ES-I3 (cell line): Measurements from ENCODE around the gene KLHL36.

ENCODE experiments used
- H3K36me3 ChIP-seq: 2 replicates; pipeline ENCODE4 v1.6.1; 2013; ENCODE audit warnings: mild to moderate bottlenecking, low read length, control low read depth, moderate library complexity; ENCODE audit not compliant: insufficient read depth
- H3K4me1 ChIP-seq: 2 replicates; pipeline ENCODE4 v1.6.1; 2013; ENCODE audit warnings: mild to moderate bottlenecking, control low read depth, low read length; ENCODE audit not compliant: insufficient read depth
- H3K9ac ChIP-seq: 2 replicates; pipeline ENCODE4 v1.6.1; 2013; ENCODE audit warnings: low read depth, mild to moderate bottlenecking, low read length, moderate library complexity
- H3K9me3 ChIP-seq: 2 replicates; pipeline ENCODE4 v1.6.1; 2013; ENCODE audit warnings: mild to moderate bottlenecking, low read length, moderate library complexity; ENCODE audit not compliant: control insufficient read depth, insufficient read depth

Gene KLHL36

DNA sequence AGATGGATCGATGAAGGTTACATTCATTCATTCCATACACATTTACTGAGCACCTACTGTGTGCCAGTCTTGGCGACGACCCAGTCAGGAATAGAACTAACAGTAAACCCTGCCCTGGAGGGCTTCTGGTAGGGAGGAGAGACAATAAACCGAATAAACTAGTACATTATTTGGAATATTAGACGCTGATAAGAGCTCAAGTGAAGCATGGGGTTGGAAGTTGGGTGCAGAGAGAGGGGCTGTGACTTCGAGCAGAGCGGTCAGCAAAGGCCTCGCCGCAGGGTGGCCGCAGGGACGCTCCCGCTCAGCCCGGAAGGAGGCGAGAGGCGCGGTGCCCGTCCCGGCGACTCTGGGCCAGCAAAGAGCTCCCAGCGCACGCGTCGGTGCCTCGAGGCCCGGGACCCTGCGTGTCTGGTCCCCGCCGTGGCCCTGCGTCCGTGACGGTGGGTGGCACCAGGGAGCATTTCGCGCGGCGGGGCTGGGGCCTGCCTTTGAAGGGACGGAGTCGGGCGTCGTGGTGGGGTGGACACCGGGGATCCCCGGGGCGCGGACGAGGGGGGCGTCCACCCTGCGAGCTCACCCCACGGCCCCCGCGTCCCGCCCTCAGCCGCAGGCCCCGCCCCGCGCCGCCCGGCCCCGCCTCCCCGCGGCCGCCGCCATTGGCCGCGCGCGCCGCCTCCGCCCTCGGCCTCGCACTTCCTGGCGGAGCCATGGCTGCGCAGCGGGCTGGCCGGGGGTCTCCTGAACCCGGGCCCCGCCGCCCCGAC lies at the start of gene KLHL36:
TSS of gene KLHL36 (plus strand) at position 684 of the 767 bp plus-strand sequence. CDS start 2,357 bp downstream, outside the sequence.
- no peaks in the 10 kb centered on the region for H3K36me3 ChIP-seq
- peak within 1 kb of the TSS; percentile 82 for H3K9ac ChIP-seq
- no peaks in the 10 kb centered on the region for H3K9me3 ChIP-seq
- peaks cover 11% of the 10 kb centered on the region for H3K4me1 ChIP-seq

DNA sequence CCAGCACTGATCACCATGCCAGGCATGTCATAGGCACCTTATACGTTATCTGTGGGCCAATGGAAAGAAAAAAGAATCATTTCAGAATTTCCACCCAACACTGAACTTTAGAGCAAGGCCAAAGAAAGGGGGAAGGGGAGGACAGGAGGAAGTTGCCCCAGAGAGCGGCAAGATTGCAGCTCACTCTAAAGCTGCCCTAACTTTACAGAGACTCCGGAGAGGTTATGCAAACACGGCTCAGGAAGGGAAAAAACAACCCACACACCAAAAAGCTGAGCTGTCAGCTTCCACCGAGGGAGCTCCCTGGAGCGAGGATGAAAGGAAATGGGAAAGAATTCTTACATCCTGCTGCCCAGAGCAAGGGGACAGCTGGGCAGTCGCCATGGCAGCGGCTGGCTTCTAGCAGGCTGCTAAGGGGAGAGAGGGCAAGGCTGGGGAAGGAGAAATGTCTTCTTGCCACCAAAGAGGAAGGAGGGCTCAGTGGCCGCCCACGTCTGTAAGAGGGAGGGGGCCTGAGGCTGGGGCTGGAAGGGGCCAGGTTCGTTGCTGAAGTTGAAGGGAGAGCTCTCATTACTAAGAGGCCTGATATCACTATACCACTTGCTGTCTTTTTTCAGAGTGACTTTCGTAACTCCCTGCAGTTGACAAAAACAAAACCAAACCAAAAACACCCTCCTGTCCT lies 48.6 kb upstream of the KLHL36 start:
- H3K9ac ChIP-seq, result no peak overlapping the region
- peaks cover 48% of the 10 kb centered on the region for H3K4me1 ChIP-seq
- H3K36me3 ChIP-seq, result no peaks in the 10 kb centered on the region; the same call in 1 of the 2 replicates
- H3K9me3 ChIP-seq, result no peaks in the 10 kb centered on the region

DNA sequence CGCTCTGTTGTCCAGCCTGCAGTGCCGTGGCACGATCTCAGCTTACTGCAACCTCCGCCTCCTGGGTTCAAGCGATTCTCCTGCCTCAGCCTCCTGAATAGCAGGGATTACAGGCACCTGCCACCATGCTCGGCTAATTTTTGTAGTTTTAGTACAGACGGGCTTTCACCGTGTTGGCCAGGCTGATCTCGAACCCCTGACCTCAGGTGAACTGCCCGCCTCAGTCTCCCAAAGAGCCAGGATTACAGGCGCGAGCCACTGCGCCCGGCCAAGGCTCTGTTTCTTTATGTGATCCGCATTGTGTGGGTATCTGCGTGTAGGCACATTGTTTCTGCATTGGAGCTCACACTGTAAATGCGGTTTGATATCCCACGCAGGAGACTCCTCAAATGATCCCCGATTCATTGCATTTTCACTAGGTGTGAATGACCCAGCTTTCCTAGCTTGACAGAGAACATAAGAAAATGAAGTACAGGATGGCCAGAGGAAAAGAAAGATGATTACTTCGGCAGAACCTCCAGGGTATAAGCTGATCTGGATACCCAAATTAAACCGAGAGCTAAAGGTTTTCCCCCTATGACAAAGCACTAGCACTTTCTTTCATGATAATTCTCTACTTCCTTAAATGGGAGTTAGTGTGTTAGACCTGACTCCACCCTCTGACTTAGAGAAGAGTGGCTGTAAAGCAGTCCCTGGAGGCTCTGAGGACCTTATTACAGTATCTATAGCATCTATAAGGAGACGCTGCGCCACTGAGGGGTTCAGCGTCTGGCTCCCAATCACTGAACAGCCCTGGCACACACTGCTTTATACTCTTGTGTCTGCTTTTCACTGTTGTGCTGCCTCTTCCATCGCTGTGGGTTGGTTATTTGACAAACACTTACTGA lies 47.7 kb upstream of the KLHL36 start:
- Histone ChIP-seq H3K4me1 (peaks cover 54% of the 10 kb centered on the region), H3K9ac (no peak overlapping the region), H3K9me3 (peaks cover 3% of the 10 kb centered on the region; the same call in 1 of the 2 replicates), H3K36me3 (peaks cover 1% of the 10 kb centered on the region)

DNA sequence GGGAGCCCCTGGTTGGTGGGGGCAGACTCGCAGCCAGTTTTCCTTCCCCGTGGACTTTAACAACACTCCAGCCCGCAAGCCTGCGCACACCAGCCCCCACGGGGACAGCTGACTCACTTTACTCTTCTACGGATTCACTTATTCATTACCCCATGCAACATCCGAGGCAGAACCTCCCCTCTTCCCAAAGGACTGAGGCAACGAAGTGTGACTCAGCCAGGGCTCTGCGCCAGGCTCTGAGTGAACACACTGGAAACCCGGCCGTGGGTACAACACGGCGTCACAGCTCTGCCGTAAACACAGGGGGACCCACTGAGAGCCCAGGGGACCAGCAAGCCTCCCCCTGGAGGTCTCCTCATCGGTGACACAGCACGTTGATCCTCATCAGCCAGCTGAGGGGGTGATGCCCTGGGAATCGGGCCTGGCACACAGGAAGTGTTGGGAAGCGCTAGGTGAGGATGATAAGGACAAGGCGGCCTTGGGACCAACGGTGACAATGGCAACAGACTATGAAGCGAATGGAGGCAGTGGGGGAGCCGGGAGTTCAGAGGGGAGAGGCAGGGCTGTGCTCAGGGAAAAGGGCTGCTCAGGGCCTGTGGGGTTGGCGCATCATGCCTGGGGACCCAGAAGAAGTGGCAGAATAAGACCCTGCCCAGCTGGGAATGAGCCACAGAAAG lies 45.0 kb upstream of the KLHL36 start:
- Histone ChIP-seq H3K36me3 (peaks cover 4% of the 10 kb centered on the region), H3K9ac (no peak overlapping the region), H3K9me3 (peaks cover 5% of the 10 kb centered on the region; the same call in 1 of the 2 replicates), H3K4me1 (peaks cover 49% of the 10 kb centered on the region)

DNA sequence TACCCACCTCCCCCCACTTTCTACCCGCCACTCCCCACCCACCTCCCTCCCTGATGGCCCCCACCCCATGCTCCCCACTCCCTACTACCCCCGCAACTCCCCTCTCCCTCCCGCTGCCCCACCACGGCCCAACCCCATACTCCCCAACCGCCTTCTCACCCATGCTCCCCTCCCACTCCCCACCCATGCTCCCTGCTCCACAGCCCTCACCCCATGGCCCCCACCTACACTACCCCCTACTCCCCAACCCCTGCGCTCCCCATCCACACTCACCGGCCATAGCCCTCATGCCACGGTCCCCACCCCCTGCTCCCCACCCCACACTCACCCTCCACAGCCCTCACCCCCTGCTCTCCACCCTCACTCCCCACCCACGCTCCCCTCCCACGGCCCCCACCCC lies 44.4 kb upstream of the KLHL36 start:
- H3K4me1 ChIP-seq, result peaks cover 49% of the 10 kb centered on the region
- H3K9me3 ChIP-seq, result peaks cover 5% of the 10 kb centered on the region; the same call in 1 of the 2 replicates
- peaks cover 4% of the 10 kb centered on the region for H3K36me3 ChIP-seq
- H3K9ac ChIP-seq, result no peak overlapping the region

DNA sequence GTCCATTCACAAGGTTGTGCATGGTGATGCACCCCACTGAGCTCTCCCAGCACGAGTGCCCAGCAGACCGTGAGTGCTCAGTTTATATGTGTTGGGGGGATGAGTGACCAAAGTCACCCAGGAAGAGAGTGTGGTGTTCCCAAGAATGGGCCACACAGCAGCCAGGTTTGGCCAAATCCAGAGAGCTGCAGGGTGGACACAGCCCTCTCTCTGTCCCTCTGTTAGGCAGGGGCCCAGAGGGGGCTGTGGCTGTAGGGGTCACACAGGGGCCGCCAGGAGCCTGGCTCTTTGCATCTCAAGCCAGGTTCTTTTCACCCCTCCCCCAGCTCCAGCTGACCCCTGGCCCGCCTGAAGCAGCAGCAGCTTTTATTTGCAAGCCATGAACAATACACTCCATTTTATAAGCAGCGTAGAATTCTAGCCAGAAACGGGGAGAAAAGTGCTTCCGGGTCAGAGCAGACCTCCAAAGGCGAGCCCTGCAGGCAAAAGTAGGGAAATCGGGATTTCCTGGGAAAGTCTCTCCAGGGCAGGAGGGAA lies 43.8 kb upstream of the KLHL36 start:
- H3K4me1 ChIP-seq, result peaks cover 44% of the 10 kb centered on the region
- H3K9me3 ChIP-seq, result peaks cover 5% of the 10 kb centered on the region; the same call in 1 of the 2 replicates
- peaks cover 4% of the 10 kb centered on the region for H3K36me3 ChIP-seq
- H3K9ac ChIP-seq, result no peak overlapping the region

DNA sequence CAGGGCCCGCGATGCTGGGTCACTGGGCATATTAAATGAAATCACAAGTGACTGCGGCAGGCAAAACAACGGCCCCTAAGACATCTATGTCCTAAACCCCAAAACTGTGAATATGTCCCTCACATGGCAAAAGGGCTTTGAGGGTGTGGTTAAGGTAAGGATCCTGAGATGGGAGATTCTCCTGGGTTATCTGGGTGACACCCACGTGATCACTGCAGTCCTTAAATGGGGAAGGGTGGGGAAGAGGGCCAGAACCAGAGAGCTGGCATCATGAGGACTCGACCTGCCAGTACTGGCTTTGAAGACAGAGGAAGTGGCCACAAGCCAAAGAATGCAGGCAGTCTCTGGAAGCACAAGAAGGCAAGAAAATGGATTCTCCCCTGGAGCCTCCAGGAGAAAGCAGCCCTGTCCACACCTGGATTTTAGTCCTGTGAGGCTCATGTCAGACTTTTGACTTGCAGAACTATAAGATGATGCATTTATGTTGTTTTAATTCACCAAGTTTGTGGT lies 42.9 kb upstream of the KLHL36 start:
- no peak overlapping the region for H3K9ac ChIP-seq
- peaks cover 4% of the 10 kb centered on the region for H3K36me3 ChIP-seq
- H3K9me3 ChIP-seq, result peaks cover 5% of the 10 kb centered on the region; the same call in 1 of the 2 replicates
- peaks cover 37% of the 10 kb centered on the region for H3K4me1 ChIP-seq

DNA sequence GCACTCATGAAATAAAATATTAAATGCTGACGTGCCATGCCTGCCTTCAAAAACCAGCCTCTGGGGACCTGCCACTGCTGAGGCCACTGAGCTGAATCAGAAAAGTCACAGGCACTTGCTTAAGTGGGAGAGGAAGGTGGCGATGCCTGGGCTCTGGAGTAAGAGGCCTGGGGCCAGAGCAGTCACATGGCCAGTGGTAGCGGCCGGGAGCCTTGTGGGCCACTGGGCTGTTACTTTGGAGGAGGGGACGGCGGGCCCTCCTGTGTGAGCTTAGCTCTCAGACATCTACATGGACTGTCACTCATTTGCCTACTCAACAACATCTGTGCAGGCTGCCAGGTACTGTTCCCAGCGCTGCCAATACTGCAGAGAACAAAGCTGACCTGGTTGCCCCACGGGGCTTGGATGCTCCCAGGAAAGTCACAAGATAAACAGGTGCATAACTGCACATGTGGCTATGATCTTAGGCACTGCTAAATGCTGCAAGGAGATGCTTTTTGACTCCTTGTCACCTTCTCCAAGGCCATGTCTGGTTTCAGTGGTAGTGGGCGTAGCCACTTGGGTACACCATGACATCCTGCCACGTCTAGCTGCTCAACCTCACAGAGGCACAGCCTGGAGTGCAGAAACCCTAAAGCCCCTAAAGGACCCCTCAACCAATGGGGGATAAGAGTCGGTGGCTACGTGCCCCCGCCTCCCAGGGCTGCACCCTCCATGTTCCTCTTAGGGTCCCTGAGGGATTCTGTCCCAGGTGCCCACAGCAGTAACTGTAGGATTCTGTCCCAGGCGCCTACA lies 42.0 kb upstream of the KLHL36 start:
- peaks cover 5% of the 10 kb centered on the region; the same call in 1 of the 2 replicates for H3K9me3 ChIP-seq
- H3K9ac ChIP-seq, result no peak overlapping the region
- H3K4me1 ChIP-seq, result peaks cover 29% of the 10 kb centered on the region; the same call in 1 of the 2 replicates
- peaks cover 7% of the 10 kb centered on the region for H3K36me3 ChIP-seq

DNA sequence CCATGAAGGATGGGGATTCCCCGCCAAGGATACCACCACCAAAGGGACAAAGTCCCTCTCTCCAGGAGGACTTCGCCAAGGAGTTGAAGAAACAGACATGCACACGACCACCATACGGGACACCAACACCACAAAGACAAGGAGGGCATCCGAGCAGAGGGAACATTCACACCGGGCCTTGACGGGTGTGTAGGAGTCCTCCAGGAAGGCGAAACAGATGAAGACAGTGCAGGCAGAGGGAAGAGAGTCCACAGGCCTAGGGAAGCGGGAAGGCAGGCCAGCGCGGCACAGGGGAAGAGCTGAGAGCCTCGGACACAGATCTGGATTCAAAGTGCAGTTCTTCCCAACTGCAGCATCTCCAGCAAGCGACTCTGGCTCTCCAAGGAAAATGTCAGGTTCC lies 41.2 kb upstream of the KLHL36 start:
- H3K36me3 ChIP-seq, result peaks cover 7% of the 10 kb centered on the region
- H3K9ac ChIP-seq, result no peak overlapping the region
- peaks cover 5% of the 10 kb centered on the region; the same call in 1 of the 2 replicates for H3K9me3 ChIP-seq

DNA sequence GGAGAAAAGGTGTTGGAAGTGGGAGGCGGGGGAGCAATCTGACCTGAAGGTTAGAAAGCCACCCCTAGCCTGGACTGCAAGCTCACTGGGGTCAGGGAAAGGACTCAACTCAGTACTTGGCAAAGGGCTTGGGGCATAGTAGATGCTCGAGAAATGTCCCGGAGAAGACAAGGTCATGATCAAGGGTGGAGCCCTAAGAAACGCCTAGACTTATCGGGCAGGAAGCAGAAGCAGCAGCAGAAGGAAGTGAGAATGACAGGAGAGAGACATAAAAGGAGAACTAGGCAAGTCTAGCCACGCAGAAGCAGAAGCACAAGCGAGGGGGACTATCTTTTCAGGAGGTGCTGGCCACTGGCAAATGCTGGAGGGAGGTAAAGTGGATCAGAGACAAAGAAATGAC lies 40.6 kb upstream of the KLHL36 start:
- Histone ChIP-seq H3K36me3 (peaks cover 9% of the 10 kb centered on the region), H3K9ac (no peak overlapping the region), H3K4me1 (peaks cover 21% of the 10 kb centered on the region; the same call in 1 of the 2 replicates), H3K9me3 (peaks cover 5% of the 10 kb centered on the region; the same call in 1 of the 2 replicates)

More for the DNA sequence above, 41.2 kb upstream of the KLHL36 start:
- peaks cover 22% of the 10 kb centered on the region; the same call in 1 of the 2 replicates for H3K4me1 ChIP-seq

DNA sequence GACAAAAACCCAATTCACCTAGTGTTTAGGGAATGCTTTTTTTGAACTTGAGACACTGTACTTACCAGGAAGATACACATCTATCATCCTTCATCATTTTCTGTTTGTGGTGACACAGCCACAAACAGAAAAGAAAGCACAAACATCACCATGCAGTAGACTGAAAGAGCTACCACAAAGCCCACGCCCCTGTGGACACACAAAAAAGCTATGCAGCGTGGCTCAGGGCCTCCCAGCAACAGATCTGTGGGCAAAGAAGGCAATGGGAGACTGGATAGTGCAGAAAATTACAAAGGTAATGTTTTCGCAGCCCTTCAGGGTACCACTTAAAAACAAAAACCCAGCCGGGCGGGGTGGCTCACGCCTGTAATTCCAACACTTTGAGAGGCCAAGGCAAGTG lies 40.0 kb upstream of the KLHL36 start:
- peaks cover 15% of the 10 kb centered on the region; the same call in 1 of the 2 replicates for H3K4me1 ChIP-seq
- H3K9me3 ChIP-seq, result peaks cover 5% of the 10 kb centered on the region; the same call in 1 of the 2 replicates
- peaks cover 10% of the 10 kb centered on the region for H3K36me3 ChIP-seq
- H3K9ac ChIP-seq, result no peak overlapping the region

DNA sequence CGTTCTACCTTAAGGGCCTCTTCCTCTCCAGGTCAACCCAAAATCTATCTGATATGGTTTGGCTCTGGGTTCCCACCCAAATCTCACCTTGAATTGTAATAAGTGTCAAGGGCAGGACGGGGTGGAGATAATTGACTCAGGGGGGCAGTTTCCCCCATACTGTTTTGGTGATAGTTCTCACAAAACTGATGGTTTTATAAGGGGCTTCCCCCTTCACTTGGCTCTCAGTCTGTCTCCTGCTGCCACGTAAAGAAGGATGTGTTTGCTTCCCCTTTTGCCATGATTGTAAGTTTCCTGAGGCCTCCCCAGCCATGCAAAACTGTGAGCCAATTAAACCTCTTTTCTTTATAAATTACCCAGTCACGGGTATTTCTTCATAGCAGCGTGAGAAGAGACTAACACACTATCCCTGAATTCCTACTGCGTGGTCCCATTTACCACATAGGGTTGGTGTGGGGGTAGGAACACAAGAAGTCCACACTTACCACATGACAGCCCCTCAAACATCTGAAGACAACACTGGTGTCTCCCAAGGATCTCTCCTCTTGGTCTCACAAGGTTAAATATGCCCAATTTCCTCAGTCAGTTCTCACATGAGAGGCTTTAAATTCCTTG lies 38.6 kb upstream of the KLHL36 start:
- Histone ChIP-seq H3K9me3 (peaks cover 5% of the 10 kb centered on the region; the same call in 1 of the 2 replicates), H3K4me1 (peaks cover 15% of the 10 kb centered on the region; the same call in 1 of the 2 replicates), H3K9ac (no peak overlapping the region), H3K36me3 (peaks cover 10% of the 10 kb centered on the region)
